ENCODE data around the gene NINJ2.

The NINJ2 gene

DNA sequence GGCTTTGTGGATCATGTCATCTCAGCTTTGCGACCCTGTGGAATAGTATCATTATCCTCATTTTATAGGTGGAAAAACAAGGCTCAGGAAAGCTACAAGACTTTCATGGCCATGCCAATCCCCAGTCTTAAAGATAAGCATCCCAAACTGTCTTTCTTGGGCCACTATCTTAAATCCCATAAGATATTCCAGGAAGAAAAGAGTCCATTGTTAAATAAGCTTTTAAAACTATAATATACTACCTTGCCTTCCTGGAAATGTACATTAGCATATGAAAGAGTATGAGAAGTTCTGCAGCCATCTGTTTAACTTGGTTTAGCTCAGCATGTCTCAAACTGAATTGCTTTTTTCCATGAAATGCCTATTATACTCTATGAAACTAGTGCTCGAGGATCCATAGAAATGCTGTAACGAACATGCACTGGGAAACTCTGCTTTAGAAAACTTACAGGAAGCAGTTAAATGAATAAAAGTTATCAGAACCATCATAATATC is 126.4 kb downstream of the NINJ2 start:
- H3K36me3 Mint-ChIP-seq: no peaks in the 10 kb centered on the region
- H3K9me3 Mint-ChIP-seq: peaks cover 10 to 11% of the 10 kb centered on the region in 2 donors

DNA sequence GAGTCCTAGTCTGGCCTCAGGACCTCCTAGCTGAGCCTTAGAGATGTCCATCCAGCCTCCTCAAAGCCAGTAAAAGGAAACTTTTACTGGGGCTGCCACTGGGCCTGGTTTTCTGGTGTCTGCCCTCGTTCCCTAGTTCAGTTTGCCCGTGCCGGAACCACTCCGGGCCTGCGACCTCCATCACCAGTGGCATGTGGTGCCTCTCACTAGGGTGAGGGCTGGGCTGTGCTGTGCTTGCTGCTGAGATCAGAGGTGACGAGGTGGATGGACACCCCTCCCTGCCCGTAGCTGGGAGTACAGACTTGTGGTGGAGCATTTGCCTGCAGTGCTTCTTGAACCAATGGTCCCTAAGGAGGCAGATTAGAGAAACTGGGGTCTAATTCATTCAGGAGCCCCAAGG is 127.8 kb downstream of the NINJ2 start:
- Mint-ChIP-seq H3K27me3 (peaks cover 15 to 18% of the 10 kb centered on the region in 2 donors), H3K36me3 (no peaks in the 10 kb centered on the region), H3K4me3 (no peak overlapping the region)

More for the DNA sequence above, 126.4 kb downstream of the NINJ2 start:
- Mint-ChIP-seq H3K4me1 (no peaks in the 10 kb centered on the region), H3K4me3 (no peak overlapping the region), H3K27ac (no peak overlapping the region), H3K27me3 (peaks cover 15 to 19% of the 10 kb centered on the region in 2 donors)
- DNase-seq (no peak), ATAC-seq (replicated peaks) (no peak)

DNA sequence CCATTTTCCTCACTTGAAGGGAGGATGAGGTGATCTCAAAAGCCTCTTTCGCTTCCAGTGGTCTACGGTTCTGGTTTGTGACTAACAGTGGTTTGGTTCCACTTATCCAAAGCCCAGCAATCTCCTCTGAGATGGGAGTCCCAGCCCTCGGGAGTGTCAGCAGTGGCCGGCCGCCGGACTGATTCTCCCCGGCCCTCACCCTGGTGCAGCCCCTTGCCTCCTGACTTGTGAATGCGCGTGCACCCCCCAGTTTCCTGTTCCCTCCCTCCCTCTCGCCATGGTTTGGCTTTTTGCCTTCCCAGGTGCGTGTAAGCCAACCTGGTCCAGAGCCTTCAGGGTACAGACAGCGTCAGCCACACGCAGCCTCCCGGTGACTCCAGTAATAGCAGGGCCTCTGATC is 129.0 kb downstream of the NINJ2 start:
- Mint-ChIP-seq H3K9me3 (peaks cover 10 to 16% of the 10 kb centered on the region in 2 donors), H3K27ac (no peak overlapping the region), H3K36me3 (no peaks in the 10 kb centered on the region), H3K27me3 (peaks cover 14 to 17% of the 10 kb centered on the region in 2 donors), H3K4me3 (no peak overlapping the region), H3K4me1 (no peaks in the 10 kb centered on the region)
- no peak for ATAC-seq (replicated peaks)
- no peak for DNase-seq

More for the DNA sequence above, 127.8 kb downstream of the NINJ2 start:
- no peak overlapping the region for H3K27ac Mint-ChIP-seq
- no peaks in the 10 kb centered on the region for H3K4me1 Mint-ChIP-seq
- peaks cover 10 to 14% of the 10 kb centered on the region in 2 donors for H3K9me3 Mint-ChIP-seq
- ATAC-seq (replicated peaks): no peak
- DNase-seq: no peak

DNA sequence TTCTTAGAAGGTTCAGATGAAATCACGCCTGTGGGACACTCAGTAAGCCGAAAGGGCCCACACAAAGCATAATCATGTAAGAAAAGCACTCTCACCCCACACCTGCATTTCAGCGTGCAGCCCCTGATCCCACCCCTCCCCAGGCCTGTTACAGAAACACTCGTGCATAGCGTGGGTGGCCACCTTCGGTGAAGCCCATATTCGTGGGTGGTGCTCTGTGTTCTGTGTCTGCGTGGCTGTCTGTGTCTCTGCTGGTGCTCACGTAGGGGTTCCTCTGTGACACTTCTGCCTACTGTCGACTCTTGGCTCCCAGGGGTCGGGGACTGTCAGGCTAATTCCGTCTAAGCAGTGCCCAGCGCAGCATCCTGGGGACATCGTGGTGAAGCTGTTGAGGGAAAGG is 129.5 kb downstream of the NINJ2 start:
- no peak overlapping the region for H3K27ac Mint-ChIP-seq
- no peaks in the 10 kb centered on the region for H3K4me1 Mint-ChIP-seq
- H3K9me3 Mint-ChIP-seq: peaks cover 10 to 19% of the 10 kb centered on the region in 2 donors
- H3K36me3 Mint-ChIP-seq: no peaks in the 10 kb centered on the region
- peaks cover 14 to 20% of the 10 kb centered on the region in 2 donors for H3K27me3 Mint-ChIP-seq
- ATAC-seq (replicated peaks) (no peak), DNase-seq (no peak)
- H3K4me3 Mint-ChIP-seq: no peak overlapping the region

DNA sequence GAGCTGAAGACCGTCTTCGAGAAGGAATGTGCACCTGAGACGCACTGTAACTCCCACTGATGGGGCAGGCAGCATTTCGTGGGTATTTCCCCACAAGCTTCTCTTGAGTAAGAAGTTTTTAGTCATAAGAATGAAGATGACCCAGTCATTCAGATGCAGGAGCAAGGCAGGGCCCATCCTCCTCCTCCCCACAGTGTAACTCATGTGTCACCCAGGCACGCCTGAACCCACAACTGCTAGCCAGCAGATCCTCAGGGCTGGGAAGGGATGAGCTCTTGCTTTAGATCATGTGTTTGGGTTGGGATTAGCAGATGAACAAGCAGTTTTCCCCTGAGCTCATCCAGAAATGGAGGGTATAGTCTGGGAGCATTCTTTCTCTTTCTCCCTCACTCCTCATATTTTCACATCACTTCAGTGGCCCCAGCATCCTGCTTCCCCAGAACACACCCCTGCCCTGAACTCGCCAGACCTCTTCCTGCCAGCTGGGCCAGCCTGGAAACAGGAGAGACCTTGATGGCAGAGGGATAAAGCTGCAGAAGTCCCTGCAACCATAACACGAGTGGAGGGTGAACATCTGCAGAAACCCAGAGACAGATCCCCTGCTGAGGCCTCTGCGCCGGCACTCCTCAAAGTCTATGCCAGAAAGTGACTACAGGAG is 130.2 kb downstream of the NINJ2 start:
- Mint-ChIP-seq H3K27me3 (peaks cover 14 to 20% of the 10 kb centered on the region in 2 donors), H3K9me3 (peaks cover 10 to 19% of the 10 kb centered on the region in 2 donors), H3K4me3 (no peak overlapping the region), H3K4me1 (no peaks in the 10 kb centered on the region), H3K27ac (no peak overlapping the region), H3K36me3 (no peaks in the 10 kb centered on the region)
- no peak for DNase-seq
- no peak for ATAC-seq (replicated peaks)

DNA sequence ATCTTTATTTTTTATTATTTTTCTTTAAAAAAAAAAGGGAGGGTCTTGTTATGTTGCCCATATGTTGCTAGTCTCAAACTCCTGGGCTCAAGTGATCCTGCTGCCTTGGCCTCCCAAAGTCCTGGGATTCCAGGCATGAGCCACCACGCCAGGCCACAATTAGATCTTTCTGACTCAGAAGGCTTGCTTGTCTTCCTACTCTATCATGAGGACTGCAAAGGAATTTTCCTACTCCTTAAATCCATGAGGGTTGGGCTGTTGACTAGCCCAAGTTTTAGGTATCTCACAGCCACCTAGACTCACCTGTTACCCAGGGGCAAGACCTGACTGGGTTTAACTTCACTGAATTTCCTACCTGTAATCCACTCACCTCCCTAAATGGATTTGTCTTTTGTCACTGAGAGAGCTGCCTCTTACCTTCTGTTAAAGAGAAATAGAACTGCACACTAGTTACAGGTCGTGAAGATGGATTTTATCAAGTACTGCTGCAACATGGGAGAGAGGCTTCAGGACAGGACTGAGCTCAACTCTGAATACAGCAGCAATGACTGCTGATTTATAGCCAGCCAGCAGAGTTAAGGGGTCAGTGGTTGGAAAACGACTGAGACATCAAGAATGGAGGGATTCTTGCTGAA is 131.2 kb downstream of the NINJ2 start:
- Mint-ChIP-seq H3K4me1 (no peaks in the 10 kb centered on the region), H3K27ac (no peak overlapping the region), H3K36me3 (no peaks in the 10 kb centered on the region), H3K27me3 (peaks cover 19 to 24% of the 10 kb centered on the region in 2 donors), H3K9me3 (peaks cover 10 to 19% of the 10 kb centered on the region in 2 donors), H3K4me3 (no peak overlapping the region)
- ATAC-seq (replicated peaks) (no peak), DNase-seq (no peak)

DNA sequence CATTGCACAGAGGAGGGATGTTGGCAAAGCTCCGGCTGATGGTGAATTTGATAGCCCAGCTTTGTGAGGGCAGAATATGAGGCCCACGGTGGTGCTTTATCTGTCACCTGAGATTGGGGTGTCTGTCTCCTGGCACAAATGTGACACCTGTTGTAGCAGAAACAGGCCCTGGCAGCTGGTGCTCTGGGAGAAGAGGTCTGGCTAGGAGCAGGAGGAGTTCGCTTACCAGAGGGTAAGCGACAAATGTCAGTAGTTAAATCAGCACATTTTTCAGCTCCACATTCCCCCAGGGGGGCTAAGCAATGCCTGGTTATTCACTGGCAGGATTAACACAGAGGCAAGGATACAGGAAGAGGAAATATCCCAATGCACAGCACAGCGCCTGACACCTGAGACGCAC is 132.4 kb downstream of the NINJ2 start:
- H3K4me3 Mint-ChIP-seq: no peak overlapping the region
- DNase-seq (no peak), ATAC-seq (replicated peaks) (no peak)
- peaks cover 10 to 19% of the 10 kb centered on the region in 2 donors for H3K9me3 Mint-ChIP-seq
- no peak overlapping the region for H3K27ac Mint-ChIP-seq
- no peaks in the 10 kb centered on the region for H3K36me3 Mint-ChIP-seq
- H3K27me3 Mint-ChIP-seq: peaks cover 16 to 24% of the 10 kb centered on the region in 2 donors
- H3K4me1 Mint-ChIP-seq: no peaks in the 10 kb centered on the region

DNA sequence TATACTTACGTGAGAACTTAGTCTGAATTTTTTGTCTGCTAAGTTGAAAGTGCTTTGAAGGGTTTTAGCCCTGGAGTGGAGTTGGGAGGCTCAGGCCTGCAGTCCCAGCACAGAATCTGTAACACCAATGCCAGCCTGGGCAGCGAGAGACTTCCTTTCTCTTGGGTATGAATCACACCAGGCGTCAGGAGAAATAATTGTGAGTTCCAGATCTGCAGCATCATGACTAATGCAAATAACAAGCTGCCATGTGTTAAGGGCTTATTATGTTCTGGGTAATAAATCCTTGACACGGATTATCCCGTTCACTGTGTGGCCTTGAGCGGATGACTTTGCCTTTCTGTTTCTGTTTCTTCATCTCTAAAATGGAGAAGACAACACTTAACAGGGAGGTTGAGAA is 132.9 kb downstream of the NINJ2 start:
- H3K27ac Mint-ChIP-seq: no peak overlapping the region
- ATAC-seq (replicated peaks): no peak
- H3K4me1 Mint-ChIP-seq: no peaks in the 10 kb centered on the region
- no peak for DNase-seq
- H3K4me3 Mint-ChIP-seq: no peak overlapping the region
- H3K27me3 Mint-ChIP-seq: peaks cover 14 to 28% of the 10 kb centered on the region in 2 donors
- peaks cover 10 to 19% of the 10 kb centered on the region in 2 donors for H3K9me3 Mint-ChIP-seq
- no peaks in the 10 kb centered on the region for H3K36me3 Mint-ChIP-seq

DNA sequence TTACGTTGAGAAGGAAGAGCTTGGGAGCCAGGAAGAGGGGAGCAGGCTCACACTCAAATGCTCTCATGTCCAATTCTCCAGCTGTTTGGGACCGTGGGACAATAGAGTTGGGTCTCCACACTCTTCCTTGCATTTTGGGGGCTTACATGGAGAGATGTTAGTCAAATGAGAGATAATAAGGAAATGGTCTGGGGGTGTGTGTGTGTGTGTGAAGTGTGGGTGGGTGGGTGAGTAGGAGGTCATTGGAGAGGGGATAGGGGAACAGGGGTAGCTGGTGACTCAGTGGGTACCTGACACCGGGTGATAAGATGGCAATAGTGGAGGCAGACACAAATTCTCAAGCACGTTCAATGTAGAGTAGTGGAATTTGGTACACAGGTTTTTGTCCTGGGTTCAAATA is 135.5 kb downstream of the NINJ2 start:
- peaks cover 8 to 17% of the 10 kb centered on the region in 2 donors for H3K9me3 Mint-ChIP-seq
- no peak overlapping the region for H3K4me3 Mint-ChIP-seq
- H3K27me3 Mint-ChIP-seq: peaks cover 16 to 24% of the 10 kb centered on the region in 2 donors
- no peaks in the 10 kb centered on the region for H3K36me3 Mint-ChIP-seq
- DNase-seq (no peak), ATAC-seq (replicated peaks) (no peak)
- H3K27ac Mint-ChIP-seq: no peak overlapping the region
- no peaks in the 10 kb centered on the region for H3K4me1 Mint-ChIP-seq

DNA sequence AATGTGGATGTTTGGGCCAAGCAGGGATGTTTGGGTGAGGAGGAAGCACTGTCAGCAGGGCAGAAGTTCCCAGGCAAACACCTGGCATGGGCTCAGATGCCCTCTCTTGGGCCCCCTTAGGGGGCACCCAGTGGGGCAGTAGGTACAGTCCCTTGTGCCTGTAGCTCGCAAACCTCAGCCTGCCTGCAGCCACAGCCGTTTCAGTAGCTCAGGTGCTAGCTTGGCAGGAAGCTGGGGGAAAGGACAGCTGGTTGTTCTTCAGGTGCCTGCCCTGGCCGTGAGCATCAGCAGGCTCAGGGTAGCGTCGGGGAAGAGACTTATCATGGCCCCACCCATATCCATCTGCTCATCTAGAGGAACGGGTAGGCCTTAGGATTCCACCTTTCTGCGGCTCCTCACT is 136.0 kb downstream of the NINJ2 start:
- Mint-ChIP-seq H3K9me3 (peaks cover 3 to 12% of the 10 kb centered on the region in 2 donors), H3K36me3 (no peaks in the 10 kb centered on the region), H3K27me3 (peaks cover 13 to 20% of the 10 kb centered on the region in 2 donors), H3K4me3 (no peak overlapping the region), H3K27ac (no peak overlapping the region), H3K4me1 (no peaks in the 10 kb centered on the region)
- ATAC-seq (replicated peaks) (no peak), DNase-seq (no peak)

DNA sequence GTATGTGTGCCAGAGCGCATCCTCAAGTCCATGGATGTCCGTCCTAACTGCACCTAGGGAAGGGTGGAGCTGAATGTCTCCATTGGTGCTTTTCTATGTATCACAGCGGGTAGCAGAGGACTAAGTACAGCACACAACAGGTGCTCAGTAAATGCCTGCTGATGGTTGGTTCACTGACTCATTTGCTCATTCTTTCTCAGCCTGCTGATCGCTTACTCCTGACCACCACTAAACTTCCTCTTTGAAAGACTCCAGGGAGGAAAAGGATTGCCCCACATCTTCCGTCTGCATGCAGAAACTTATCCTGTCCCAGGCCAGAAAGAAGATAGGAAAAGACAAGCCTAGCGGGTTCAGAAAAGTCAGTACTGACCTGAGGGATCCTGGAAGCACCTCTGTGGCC is 137.2 kb downstream of the NINJ2 start:
- DNase-seq (no peak), ATAC-seq (replicated peaks) (no peak)
- no peak overlapping the region for H3K4me3 Mint-ChIP-seq
- no peaks in the 10 kb centered on the region for H3K36me3 Mint-ChIP-seq
- H3K27ac Mint-ChIP-seq: no peak overlapping the region
- H3K9me3 Mint-ChIP-seq: peaks cover 0 to 8% of the 10 kb centered on the region in 2 donors
- H3K27me3 Mint-ChIP-seq: peaks cover 9 to 25% of the 10 kb centered on the region in 2 donors
- H3K4me1 Mint-ChIP-seq: no peaks in the 10 kb centered on the region

DNA sequence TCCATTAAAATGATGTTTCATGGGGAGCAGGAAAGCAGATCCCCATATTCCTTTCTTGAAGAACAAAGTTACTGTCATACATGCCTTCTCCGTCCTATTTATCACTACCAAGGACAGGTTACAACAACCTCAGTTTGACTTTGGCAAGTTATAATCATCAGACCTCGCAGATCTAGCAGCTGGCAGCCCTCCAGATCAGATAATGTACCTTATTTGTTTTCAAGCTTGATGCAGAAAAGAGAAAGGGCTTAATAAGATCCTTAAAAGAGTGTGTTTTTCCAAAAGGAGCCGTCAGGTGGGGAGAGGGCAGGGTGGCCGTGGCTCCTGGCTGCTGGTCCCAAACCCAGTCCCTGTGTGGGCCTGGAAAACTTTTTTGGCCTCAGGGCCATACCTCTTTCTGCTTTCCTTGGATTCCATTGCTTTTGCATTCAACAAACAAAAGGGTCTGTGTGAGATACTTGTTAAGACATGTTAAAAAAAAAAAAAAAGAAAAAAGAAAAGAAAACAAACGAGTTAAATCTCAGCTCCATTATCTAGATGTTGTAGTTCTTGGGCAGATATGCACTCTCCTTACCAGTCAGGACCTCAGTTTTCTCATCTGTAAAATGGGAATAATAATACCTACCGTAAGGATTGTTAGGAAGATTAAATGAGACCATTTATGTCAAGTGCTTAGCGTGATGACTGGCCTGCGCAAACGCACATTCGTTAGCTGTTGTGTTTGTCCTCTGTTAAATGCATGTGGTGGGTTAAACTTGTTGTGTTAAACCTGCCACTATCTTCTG is 138.9 kb downstream of the NINJ2 start:
- no peaks in the 10 kb centered on the region for H3K4me1 Mint-ChIP-seq
- no peak overlapping the region for H3K4me3 Mint-ChIP-seq
- H3K27ac Mint-ChIP-seq: no peak overlapping the region
- peaks cover 16 to 35% of the 10 kb centered on the region in 2 donors for H3K27me3 Mint-ChIP-seq
- H3K9me3 Mint-ChIP-seq: peaks cover 0 to 4% of the 10 kb centered on the region in 2 donors
- no peaks in the 10 kb centered on the region for H3K36me3 Mint-ChIP-seq
- ATAC-seq (replicated peaks) (no peak), DNase-seq (no peak)

DNA sequence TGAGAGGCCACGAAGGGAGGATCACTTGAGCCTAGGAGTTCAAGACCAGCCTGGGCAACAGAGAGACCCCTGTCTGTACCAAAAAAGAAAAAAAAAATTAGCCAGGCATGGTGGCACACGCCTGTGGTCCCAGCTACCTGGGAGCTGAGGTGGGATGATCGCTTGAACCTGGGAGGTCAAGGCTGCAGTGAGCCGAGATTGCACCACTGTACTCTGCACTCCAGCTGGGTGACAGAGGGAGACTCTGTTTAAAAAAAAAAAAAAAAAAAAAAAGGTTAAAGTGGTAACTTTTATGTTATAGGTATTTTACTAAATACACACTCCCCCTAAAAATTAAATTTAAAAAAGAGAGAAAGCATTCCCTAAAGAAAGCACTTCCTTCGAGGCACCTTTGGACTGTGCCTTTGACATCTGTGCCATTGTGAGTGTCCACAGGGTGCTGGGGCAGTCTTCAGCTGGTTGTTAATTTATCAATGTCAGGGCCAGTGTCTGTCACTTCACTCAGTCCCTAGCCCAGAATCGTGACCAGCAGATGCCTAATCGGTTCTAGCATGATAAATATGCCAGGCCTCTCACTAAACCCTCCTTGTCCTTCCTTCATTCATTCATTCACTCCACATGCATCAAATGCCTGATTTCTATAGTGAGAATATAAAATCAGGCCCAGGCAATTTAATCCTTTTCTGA is 140.4 kb downstream of the NINJ2 start:
- Mint-ChIP-seq H3K27ac (no peak overlapping the region), H3K9me3 (no peaks in the 10 kb centered on the region), H3K4me1 (no peaks in the 10 kb centered on the region), H3K4me3 (no peak overlapping the region), H3K36me3 (no peaks in the 10 kb centered on the region), H3K27me3 (peaks cover 16 to 30% of the 10 kb centered on the region in 2 donors)
- no peak for DNase-seq
- no peak for ATAC-seq (replicated peaks)

DNA sequence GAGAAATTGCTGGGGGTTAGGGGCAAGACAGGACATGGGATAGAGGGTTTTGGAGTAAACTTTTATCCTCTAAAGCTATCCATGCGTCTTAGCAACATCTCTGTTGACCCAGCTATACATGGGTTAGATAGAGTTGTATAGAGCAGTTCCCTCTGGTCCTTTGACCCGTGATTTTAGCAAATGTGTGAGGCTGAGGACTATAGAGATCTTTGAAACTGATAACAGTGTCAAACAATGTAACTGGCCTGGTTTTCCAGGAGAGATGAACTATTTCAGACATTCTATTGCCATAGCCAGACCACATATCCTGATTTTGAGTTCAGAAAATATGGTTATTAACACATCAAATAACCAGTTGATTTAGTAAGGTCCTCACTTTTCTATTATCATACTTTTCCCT is 143.1 kb downstream of the NINJ2 start:
- Mint-ChIP-seq H3K4me3 (no peak overlapping the region), H3K9me3 (no peaks in the 10 kb centered on the region), H3K27ac (no peak overlapping the region), H3K27me3 (peaks cover 7 to 20% of the 10 kb centered on the region in 2 donors), H3K4me1 (no peaks in the 10 kb centered on the region), H3K36me3 (no peaks in the 10 kb centered on the region)
- no peak for DNase-seq
- no peak for ATAC-seq (replicated peaks)

All from stimulated activated naive B cell treated with anti-CD40 and anti-IgM and Interleukin-4, amounts not matched to agents 10 μg/mL and 1 μg/mL and 100 μg/mL, for 72 hours (primary cell).